Thyroid gland (tissue), 4 donors: ENCODE data around the gene CD177. TPM values are rescaled to one million over a fixed set of nuclear protein-coding genes. Genes with fewer than 3 reads are reported as not detected.
"Not testable (repeated sequence)": the region's sequence is repeated elsewhere in the genome, so short reads cannot be mapped to it uniquely, and the experiment has no call there.

Experiments
- DNase-seq, 2 donors: peaks; one replicate each; pipeline ENCODE4 v3.0.0-alpha.2; 2019
- H3K27ac ChIP-seq, 3 donors: fragments of 200-600 bp; sonication (generic); 1 replicate in 2 of 3; 2 replicates in 1 of 3; pipeline ENCODE4 v1.5.1; 2016 to 2019; ENCODE audit warnings: mild to moderate bottlenecking in 1 of 3, moderate library complexity in 1 of 3
- H3K27me3 ChIP-seq: fragments of 200-600 bp; sonication (generic); one replicate; pipeline ENCODE4 v1.5.1; 2019
- H3K36me3 ChIP-seq, 2 donors: fragments of 200-600 bp; sonication (generic); one replicate each; pipeline ENCODE4 v1.5.1; 2016 to 2019
- H3K4me1 ChIP-seq, 2 donors: fragments of 200-600 bp; sonication (generic); one replicate each; pipeline ENCODE4 v1.5.1; 2017 to 2019
- H3K4me3 ChIP-seq, 3 donors: fragments of 200-600 bp; sonication (generic); replicated peaks in 1 of 3; 1 replicate in 2 of 3; 2 replicates in 1 of 3; pipeline ENCODE4 v1.5.1; 2016; ENCODE audit warnings: mild to moderate bottlenecking in 1 of 3
- H3K9me3 ChIP-seq: fragments of 200-600 bp; sonication (generic); one replicate; pipeline ENCODE4 v1.5.1; 2017
- CTCF ChIP-seq, 6 experiments: fragments of 200-600 bp in 3 of 6; fragments of 450-650 bp in 3 of 6; sonication (generic) in 3 of 6; IDR thresholded peaks; one replicate each; pipeline ENCODE4 v1.5.1; 2016 to 2019; ENCODE audit warnings: antibody characterized with exemption in 6 of 6, mild to moderate bottlenecking in 2 of 6, inconsistent platforms in 1 of 6, moderate library complexity in 1 of 6
- POLR2A ChIP-seq, 2 donors: fragments of 450-650 bp; IDR thresholded peaks; one replicate each; pipeline ENCODE4 v1.6.1; 2017; ENCODE audit warnings: antibody characterized with exemption in 2 of 2, mild to moderate bottlenecking in 2 of 2, moderate library complexity in 1 of 2
- WGBS, 2 donors: methylation state at CpG; one replicate each; pipeline ENCODE4 v1.1.5; 2017; 5-methylcytosine and 5-hydroxymethylcytosine counted together
- intact Hi-C: fragments of 100-400 bp; cut with DNase I; formaldehyde crosslinking; loops from one replicate; pipeline ENCODE4 v1.15.1; 2023
- total RNA-seq, 4 donors: library from RNA; depleted of rRNA; stranded (reverse); fragments of >200 nt; gene quantifications; one replicate each; pipeline ENCODE4 v1.2.3, GENCODE V29; 2016

The CD177 gene
- total RNA-seq, 4 donors from 2014 or later = 0.29 to 1.9 (median 0.59) TPM; not detected in 1

- 75 to 83% methylated on average over 2 of the region's 2 CpGs for WGBS, 2 donors
- Histone ChIP-seq H3K4me3 (no peak overlapping the region), H3K27ac (no peak overlapping the region), H3K4me1 (no peaks in the 10 kb centered on the region), H3K27me3 (no peaks in the 10 kb centered on the region), H3K36me3 (no peaks in the 10 kb centered on the region), H3K9me3 (no peaks in the 10 kb centered on the region)
- no peak for TF ChIP-seq POLR2A (IDR thresholded peaks at IDR 0.05)
- TF ChIP-seq CTCF (IDR thresholded peaks at IDR 0.05) = no peak
- intact Hi-C loops = no loop called here
- no peak for DNase-seq
These were observed 14.3 kb downstream of the CD177 start for GRCh38 chr19:43367822-43368221.

GRCh38 chr19:43368897-43369296, 15.4 kb downstream of the CD177 start:
- not testable (repeated sequence) for DNase-seq

GRCh38 chr19:43371909-43372308, 18.4 kb downstream of the CD177 start:
- TF ChIP-seq CTCF (IDR thresholded peaks at IDR 0.05) (no peak), POLR2A (IDR thresholded peaks at IDR 0.05) (no peak)
- Histone ChIP-seq H3K9me3 (no peaks in the 10 kb centered on the region), H3K36me3 (no peaks in the 10 kb centered on the region), H3K4me1 (no peaks in the 10 kb centered on the region), H3K4me3 (no peak overlapping the region), H3K27ac (no peak overlapping the region), H3K27me3 (no peaks in the 10 kb centered on the region)
- WGBS, 2 donors = 69 to 72% methylated on average over 7 to 8 of the region's 8 CpGs
- intact Hi-C loops = no loop called here
- DNase-seq = no peak

More at GRCh38 chr19:43368897-43369296, 15.4 kb downstream of the CD177 start:
- H3K27me3 ChIP-seq, intact Hi-C loops, H3K27ac ChIP-seq, H3K4me3 ChIP-seq, H3K36me3 ChIP-seq, H3K9me3 ChIP-seq, H3K4me1 ChIP-seq: not testable (repeated sequence)
- WGBS, 2 donors = 46 to 61% methylated on average over 5 to 6 of the region's 9 CpGs

- Histone ChIP-seq H3K27ac (no peak overlapping the region), H3K27me3 (no peaks in the 10 kb centered on the region), H3K4me3 (no peak overlapping the region), H3K36me3 (no peaks in the 10 kb centered on the region), H3K4me1 (no peaks in the 10 kb centered on the region), H3K9me3 (no peaks in the 10 kb centered on the region)
- TF ChIP-seq CTCF (IDR thresholded peaks at IDR 0.05) (no peak), POLR2A (IDR thresholded peaks at IDR 0.05) (no peak)
- intact Hi-C loops = no loop called here
- no peak for DNase-seq
- 70 to 87% methylated on average over 7 of the region's 7 CpGs for WGBS, 2 donors
These were observed 19.0 kb downstream of the CD177 start for GRCh38 chr19:43372462-43372861.

- intact Hi-C loops, H3K27me3 ChIP-seq, DNase-seq, H3K4me1 ChIP-seq, H3K4me3 ChIP-seq, H3K9me3 ChIP-seq, H3K36me3 ChIP-seq, H3K27ac ChIP-seq: not testable (repeated sequence)
- no CpG with 5 or more reads among the region's 3 CpGs for WGBS, 2 donors
These were observed 24.1 kb downstream of the CD177 start for GRCh38 chr19:43377624-43378023.

GRCh38 chr19:43380008-43380407, 26.5 kb downstream of the CD177 start:
- DNase-seq = no peak
- intact Hi-C loops = no loop called here
- no peaks in the 10 kb centered on the region for H3K9me3 ChIP-seq
- TF ChIP-seq POLR2A (IDR thresholded peaks at IDR 0.05) (no peak), CTCF (IDR thresholded peaks at IDR 0.05) (no peak)
- no peaks in the 10 kb centered on the region for H3K36me3 ChIP-seq
- WGBS, 2 donors = 39 to 51% methylated on average over 14 of the region's 14 CpGs
- no peaks in the 10 kb centered on the region for H3K4me1 ChIP-seq
- no peak overlapping the region for H3K27ac ChIP-seq
- no peak overlapping the region for H3K4me3 ChIP-seq
- no peaks in the 10 kb centered on the region for H3K27me3 ChIP-seq
